SH-SY5Y (cell line): ENCODE data around the gene XPC.

Experiments
- GATA2 ChIP-seq: IDR thresholded peaks from 2 replicates; pipeline ENCODE4 v1.6.1; 2011; ENCODE audit warnings: mild to moderate bottlenecking, low read depth, low read length
- GATA3 ChIP-seq: IDR thresholded peaks from 2 replicates; pipeline ENCODE4 v1.6.1; 2011; ENCODE audit warnings: low read depth, mild to moderate bottlenecking, low read length, moderate library complexity

- TF ChIP-seq GATA2 (no peak), GATA3 (no peak)
Observed at GRCh38 chr3:14162178-14162577, 16.2 kb downstream of the XPC start.
